Testis (tissue), 3 donors: ENCODE results near the gene ATRNL1. TPM values are rescaled to one million over a fixed set of nuclear protein-coding genes. Genes with fewer than 3 reads are reported as not detected.

Experiments used
- DNase-seq: peaks from one replicate; pipeline ENCODE4 v3.0.0-alpha.2; 2019
- H3K27ac ChIP-seq, 2 donors: fragments of 200-600 bp; sonication (generic); one replicate each; pipeline ENCODE4 v1.5.1; 2019
- H3K27me3 ChIP-seq: fragments of 200-600 bp; sonication (generic); one replicate; pipeline ENCODE4 v1.5.1; 2019
- H3K36me3 ChIP-seq: fragments of 200-600 bp; sonication (generic); one replicate; pipeline ENCODE4 v1.5.1; 2017; ENCODE audit warnings: low read depth; ENCODE audit errors: missing control alignments
- H3K4me1 ChIP-seq: fragments of 200-600 bp; sonication (generic); one replicate; pipeline ENCODE4 v1.5.1; 2019
- H3K4me3 ChIP-seq, 2 donors: fragments of 200-600 bp; sonication (generic); one replicate each; pipeline ENCODE4 v1.5.1; 2017 to 2019
- H3K9me3 ChIP-seq: fragments of 200-600 bp; sonication (generic); one replicate; pipeline ENCODE4 v1.5.1; 2017
- CTCF ChIP-seq, 3 experiments: fragments of 450-650 bp in 2 of 3; fragments of 200-600 bp in 1 of 3; sonication (generic) in 1 of 3; IDR thresholded peaks; one replicate each; pipeline ENCODE4 v1.5.1; 2016 to 2019; ENCODE audit warnings: antibody characterized with exemption in 3 of 3, mild to moderate bottlenecking in 2 of 3, moderate library complexity in 1 of 3
- POLR2A ChIP-seq: fragments of 450-650 bp; IDR thresholded peaks from one replicate; pipeline ENCODE4 v1.6.1; 2017; ENCODE audit warnings: antibody characterized with exemption, mild to moderate bottlenecking, moderate library complexity
- WGBS, 2 donors: methylation state at CpG; one replicate each; pipeline ENCODE4 v1.1.5; 2018; 5-methylcytosine and 5-hydroxymethylcytosine counted together
- intact Hi-C: fragments of 100-400 bp; cut with DNase I; formaldehyde crosslinking; loops from one replicate; pipeline ENCODE4 v1.15.1; 2023; ENCODE audit warnings: low total_unique reads
- polyA plus RNA-seq: library from polyadenylated mRNA; stranded (reverse); fragments of 350-450 nt; fragmentation: Illumina TruSeq; extraction: RNeasy Lipid Tissue Mini Kit (QIAGEN cat#74804); gene quantifications from one replicate; pipeline ENCODE4 v1.2.3, GENCODE V29; 2014; ENCODE audit warnings: low read depth, low replicate concordance; ENCODE audit not compliant: insufficient read depth
- total RNA-seq, 2 donors: library from RNA; depleted of rRNA; stranded (reverse); fragments of >200 nt; gene quantifications; one replicate each; pipeline ENCODE4 v1.2.3, GENCODE V29; 2016

Gene ATRNL1
- total and polyA plus RNA-seq, 3 donors from 2014 or later: 32.4 to 61.3 (median 45.7) TPM

- Histone ChIP-seq H3K4me1 (no peaks in the 10 kb centered on the region), H3K9me3 (no peaks in the 10 kb centered on the region), H3K27ac (no peak overlapping the region), H3K36me3 (no peaks in the 10 kb centered on the region), H3K4me3 (no peak overlapping the region), H3K27me3 (no peaks in the 10 kb centered on the region)
- 67 to 71% methylated on average over 5 of the region's 5 CpGs for WGBS, 2 donors
- no peak for TF ChIP-seq POLR2A
- TF ChIP-seq CTCF (IDR thresholded peaks at IDR 0.05): no peak
- intact Hi-C loops: no loop called here
- DNase-seq: no peak
Measured at GRCh38 chr10:115884331-115884730, 791.2 kb downstream of the ATRNL1 start.

GRCh38 chr10:115895166-115895565, 802.0 kb downstream of the ATRNL1 start:
- no peaks in the 10 kb centered on the region for H3K9me3 ChIP-seq
- 93 to 94% methylated on average over 7 of the region's 7 CpGs for WGBS, 2 donors
- intact Hi-C loops: no loop called here
- H3K36me3 ChIP-seq: no peaks in the 10 kb centered on the region
- no peaks in the 10 kb centered on the region for H3K4me1 ChIP-seq
- H3K27me3 ChIP-seq: no peaks in the 10 kb centered on the region
- H3K27ac ChIP-seq: no peak overlapping the region
- H3K4me3 ChIP-seq: no peak overlapping the region
- DNase-seq: no peak
- TF ChIP-seq POLR2A (no peak), CTCF (IDR thresholded peaks at IDR 0.05) (no peak)

GRCh38 chr10:115898242-115898641, 805.1 kb downstream of the ATRNL1 start:
- 84 to 93% methylated on average over 3 of the region's 3 CpGs for WGBS, 2 donors

GRCh38 chr10:115902596-115902995, 809.4 kb downstream of the ATRNL1 start:
- TF ChIP-seq POLR2A (no peak), CTCF (IDR thresholded peaks at IDR 0.05) (no peak)
- 75 to 78% methylated on average over 5 of the region's 5 CpGs for WGBS, 2 donors
- H3K4me1 ChIP-seq: no peaks in the 10 kb centered on the region
- no peaks in the 10 kb centered on the region for H3K9me3 ChIP-seq
- H3K27ac ChIP-seq: no peak overlapping the region
- no peak overlapping the region for H3K4me3 ChIP-seq
- intact Hi-C loops: no loop called here
- H3K27me3 ChIP-seq: no peaks in the 10 kb centered on the region
- DNase-seq: no peak
- H3K36me3 ChIP-seq: no peaks in the 10 kb centered on the region

More at GRCh38 chr10:115898242-115898641, 805.1 kb downstream of the ATRNL1 start:
- no peaks in the 10 kb centered on the region for H3K9me3 ChIP-seq
- H3K4me1 ChIP-seq: no peaks in the 10 kb centered on the region
- no peak overlapping the region for H3K27ac ChIP-seq
- no peak overlapping the region for H3K4me3 ChIP-seq
- no peaks in the 10 kb centered on the region for H3K36me3 ChIP-seq
- no peaks in the 10 kb centered on the region for H3K27me3 ChIP-seq
- no peak for DNase-seq
- TF ChIP-seq POLR2A: no peak
- TF ChIP-seq CTCF (IDR thresholded peaks at IDR 0.05): no peak
- intact Hi-C loops: no loop called here

- Histone ChIP-seq H3K4me3 (no peak overlapping the region), H3K27ac (no peak overlapping the region), H3K27me3 (no peaks in the 10 kb centered on the region), H3K36me3 (no peaks in the 10 kb centered on the region), H3K4me1 (no peaks in the 10 kb centered on the region), H3K9me3 (no peaks in the 10 kb centered on the region)
- WGBS, 2 donors: 64 to 68% methylated on average over 1 of the region's 1 CpG
- TF ChIP-seq POLR2A (no peak), CTCF (IDR thresholded peaks at IDR 0.05) (no peak)
- intact Hi-C loops: no loop called here
- no peak for DNase-seq
Measured at GRCh38 chr10:115903207-115903606, 810.0 kb downstream of the ATRNL1 start.
